PC-9 (cell line): Measurements from ENCODE around the gene ZRANB1. TPM values are rescaled to one million over a fixed set of nuclear protein-coding genes. Genes with fewer than 3 reads are reported as not detected.

Experiments
- BruUV-seq: library from RNA; stranded (reverse); fragments of 400-500 nt; replicated peaks from 2 replicates; lab custom pipeline; 2021; lab: Mats Ljungman, UMichigan
- CTCF ChIA-PET: fragments of 300-600 bp; sonication (Branson Sonifier 250); formaldehyde crosslinking; loops from one replicate; lab custom pipeline; 2022; ENCODE audit warnings: antibody characterized with exemption; lab: Charles Lee
- POLR2A ChIA-PET: fragments of 300-600 bp; sonication (Branson Sonifier 250); formaldehyde crosslinking; loops from one replicate; lab custom pipeline; 2022; ENCODE audit warnings: antibody characterized with exemption; ENCODE audit not compliant: unreplicated experiment; lab: Charles Lee
- DNase-seq, 2 experiments: peaks; one replicate each; pipeline versions ENCODE4 v3.0.0 to v3.0.0-alpha.2; 2015 to 2022; ENCODE audit warnings: mixed read lengths in 1 of 2
- H2AFZ ChIP-seq: fragments of 200-600 bp; sonication (generic); 2 replicates; pipeline ENCODE4 v1.8.1; 2017; ENCODE audit warnings: antibody characterized with exemption
- H3F3A ChIP-seq: fragments of 200-600 bp; sonication (generic); 2 replicates; pipeline ENCODE4 v1.8.1; 2017; ENCODE audit warnings: antibody characterized with exemption, mild to moderate bottlenecking, low read depth; ENCODE audit not compliant: insufficient read depth
- H3K27ac ChIP-seq: fragments of 200-600 bp; sonication (generic); 2 replicates; pipeline ENCODE4 v1.6.1; 2016; ENCODE audit warnings: mixed run types
- H3K27me3 ChIP-seq: fragments of 200-600 bp; sonication (generic); 2 replicates; pipeline ENCODE4 v1.6.1; 2016; ENCODE audit warnings: low read depth, mixed run types; ENCODE audit not compliant: insufficient read depth
- H3K36me3 ChIP-seq: fragments of 200-600 bp; sonication (generic); 2 replicates; pipeline ENCODE4 v1.6.1; 2016; ENCODE audit warnings: low read depth, mixed run types
- H3K4me1 ChIP-seq: fragments of 200-600 bp; sonication (generic); replicated peaks from 2 replicates; pipeline ENCODE4 v1.6.1; 2016; ENCODE audit warnings: mixed run types; ENCODE audit not compliant: insufficient read depth
- H3K4me2 ChIP-seq: fragments of 200-600 bp; sonication (generic); 2 replicates; pipeline ENCODE4 v1.6.1; 2017; ENCODE audit warnings: mixed run types
- H3K4me3 ChIP-seq: fragments of 200-600 bp; sonication (generic); 2 replicates; pipeline ENCODE4 v1.6.1; 2016; ENCODE audit warnings: mixed run types
- H3K79me2 ChIP-seq: fragments of 200-600 bp; sonication (generic); 2 replicates; pipeline ENCODE4 v1.6.1; 2017; ENCODE audit warnings: low read depth, mixed run types
- H3K9me2 ChIP-seq: fragments of 200-600 bp; sonication (generic); 2 replicates; pipeline ENCODE4 v1.8.1; 2017; ENCODE audit warnings: mild to moderate bottlenecking; ENCODE audit not compliant: insufficient read depth
- H3K9me3 ChIP-seq: fragments of 200-600 bp; sonication (generic); 2 replicates; pipeline ENCODE4 v1.8.1; 2016; ENCODE audit warnings: low read depth; ENCODE audit not compliant: insufficient read depth
- H4K20me1 ChIP-seq: fragments of 200-600 bp; sonication (generic); 2 replicates; pipeline ENCODE4 v1.8.1; 2017; ENCODE audit not compliant: insufficient read depth
- CTCF ChIP-seq: fragments of 200-600 bp; sonication (generic); conservative IDR thresholded peaks from 2 replicates; pipeline ENCODE4 v1.6.1; 2017; ENCODE audit warnings: mixed run types, antibody characterized with exemption, mild to moderate bottlenecking, moderate library complexity
- EZH2 ChIP-seq: fragments of 200-600 bp; sonication (generic); IDR thresholded peaks from 2 replicates; pipeline ENCODE4 v1.8.0; 2017; ENCODE audit warnings: antibody characterized with exemption, low read depth
- intact Hi-C: fragments of 100-400 bp; cut with micrococcal nuclease; formaldehyde crosslinking; loops from one replicate; pipeline ENCODE4 v1.10.0; 2022; ENCODE audit not compliant: unreplicated experiment
- total RNA-seq: library from RNA; stranded (reverse); gene quantifications from 2 replicates; pipeline ENCODE4 v1.2.3, GENCODE V29; 2021

ZRANB1 gene
- total RNA-seq, 1 experiment from 2014 or later = 10.9 TPM

DNA sequence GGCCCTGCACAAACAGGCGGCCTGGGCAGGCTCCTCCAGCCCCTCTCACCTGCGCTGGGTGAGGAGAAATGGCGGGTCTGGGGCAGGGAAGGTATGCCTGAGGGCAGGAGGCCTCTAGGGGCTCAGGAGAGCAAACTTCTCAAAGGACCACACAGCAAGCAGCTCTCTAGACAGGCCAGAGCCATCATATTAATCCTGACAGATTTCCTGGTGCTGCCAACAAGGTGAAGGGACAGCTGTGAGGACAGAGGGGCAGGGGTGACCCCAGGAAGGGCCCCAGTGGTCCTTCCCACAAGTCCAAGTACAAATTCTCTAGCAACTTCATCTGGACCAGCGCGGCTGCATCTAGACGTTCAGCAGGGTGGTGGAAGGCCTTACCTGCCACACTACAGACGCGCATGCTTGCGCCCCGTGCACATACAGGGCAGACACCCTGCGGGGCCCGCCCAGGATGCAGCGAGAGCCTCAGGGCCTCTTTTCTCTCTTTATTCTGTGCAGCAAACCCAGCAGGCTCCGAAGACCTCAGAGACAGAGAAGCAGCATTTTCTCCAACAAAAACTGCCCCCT lies 62.1 kb downstream of the ZRANB1 start:
- Histone ChIP-seq H3K9me3 (no peaks in the 10 kb centered on the region), H3K9me2 (no peaks in the 10 kb centered on the region), H4K20me1 (peaks cover 10% of the 10 kb centered on the region), H3K4me2 (no peak overlapping the region), H3F3A (no peaks in the 10 kb centered on the region), H3K27ac (no peak overlapping the region), H3K4me1 (no peaks in the 10 kb centered on the region), H3K36me3 (no peaks in the 10 kb centered on the region), H3K4me3 (no peak overlapping the region), H2AFZ (no peak overlapping the region), H3K79me2 (no peaks in the 10 kb centered on the region; the same call in 1 of the 2 replicates), H3K27me3 (no peaks in the 10 kb centered on the region)
- intact Hi-C loops = no loop called here
- POLR2A ChIA-PET = no interaction called here
- CTCF ChIA-PET = no interaction called here
- no peak for DNase-seq
- no peak for TF ChIP-seq EZH2
- no peak for TF ChIP-seq CTCF
- BruUV-seq = no TSS peak

DNA sequence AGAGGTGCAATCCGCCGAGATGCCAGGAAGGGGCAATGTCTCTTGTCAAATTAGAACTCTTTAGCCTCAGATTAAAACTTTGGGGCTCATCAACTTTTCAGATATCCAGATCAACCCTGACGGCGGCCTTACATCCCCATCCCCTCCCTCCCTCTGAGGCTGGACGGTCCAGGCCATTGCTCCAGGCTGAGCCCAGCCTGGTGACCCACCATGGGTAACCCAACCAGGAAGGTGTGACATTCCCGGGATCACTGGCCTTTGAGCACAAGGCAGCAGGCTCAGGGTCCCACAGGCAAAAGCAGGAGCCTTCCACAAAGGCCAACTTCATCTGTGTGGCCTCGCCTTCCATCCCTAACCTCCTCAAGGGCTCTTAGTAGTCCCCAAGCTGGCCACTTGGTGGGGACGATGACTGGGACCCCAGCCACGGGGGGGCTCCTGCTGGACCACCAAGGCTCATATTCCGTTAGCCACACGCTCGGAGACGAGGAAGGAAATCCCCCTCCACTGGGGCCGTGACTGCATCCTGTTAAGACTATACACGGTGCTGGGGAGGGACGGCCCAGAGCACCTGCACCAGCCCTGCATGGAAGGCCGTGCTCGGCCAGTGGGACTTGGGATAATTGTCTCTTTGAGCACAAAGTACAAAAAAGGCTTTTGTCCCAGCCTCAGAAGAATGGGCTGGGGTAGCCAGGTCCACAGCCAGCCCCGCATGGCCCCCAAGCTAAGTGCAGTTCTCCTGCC lies 62.8 kb downstream of the ZRANB1 start:
- H4K20me1 ChIP-seq = peaks cover 16% of the 10 kb centered on the region

More for the DNA sequence above, 62.8 kb downstream of the ZRANB1 start:
- Histone ChIP-seq H3K4me2 (no peak overlapping the region), H3K27me3 (no peaks in the 10 kb centered on the region), H3K27ac (no peak overlapping the region), H3K79me2 (no peaks in the 10 kb centered on the region; the same call in 1 of the 2 replicates), H3K4me3 (no peak overlapping the region), H3K9me3 (no peaks in the 10 kb centered on the region), H3K9me2 (no peaks in the 10 kb centered on the region), H3F3A (no peaks in the 10 kb centered on the region), H3K4me1 (no peaks in the 10 kb centered on the region), H3K36me3 (no peaks in the 10 kb centered on the region), H2AFZ (no peak overlapping the region)
- no TSS peak for BruUV-seq
- intact Hi-C loops = no loop called here
- DNase-seq = no peak
- POLR2A ChIA-PET = no interaction called here
- TF ChIP-seq EZH2 = no peak
- TF ChIP-seq CTCF = no peak
- CTCF ChIA-PET = no interaction called here
